Stromal cell of bone marrow (primary cell): ENCODE results near the gene WWOX.
A peak's percentile ranks its signal among the peaks of the same experiment; 100 is the strongest.

ENCODE experiments used
- DNase-seq: peaks from one replicate; pipeline ENCODE4 v3.0.0-alpha.2; 2012; ENCODE audit warnings: low read depth

The WWOX gene

DNA sequence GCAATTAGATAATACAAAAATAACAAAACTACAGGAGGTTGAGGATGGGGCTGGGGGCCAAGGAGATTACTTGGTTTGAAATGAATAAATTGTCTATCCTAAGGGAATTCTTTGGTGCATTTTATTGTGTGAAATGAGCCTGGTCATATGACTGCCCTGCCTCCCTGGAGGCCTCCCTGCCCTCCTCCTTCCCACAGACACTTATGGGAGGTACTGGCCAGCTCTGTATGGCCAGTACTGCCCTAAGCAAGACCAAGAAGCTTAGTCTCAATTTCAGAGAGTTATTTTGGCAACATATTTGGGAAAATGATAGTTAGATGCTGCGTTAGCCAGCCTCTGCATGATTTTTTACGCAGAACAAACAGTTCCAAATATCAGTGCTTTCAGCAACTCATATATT lies 511.9 kb downstream of the WWOX start:
- no peak for DNase-seq

DNA sequence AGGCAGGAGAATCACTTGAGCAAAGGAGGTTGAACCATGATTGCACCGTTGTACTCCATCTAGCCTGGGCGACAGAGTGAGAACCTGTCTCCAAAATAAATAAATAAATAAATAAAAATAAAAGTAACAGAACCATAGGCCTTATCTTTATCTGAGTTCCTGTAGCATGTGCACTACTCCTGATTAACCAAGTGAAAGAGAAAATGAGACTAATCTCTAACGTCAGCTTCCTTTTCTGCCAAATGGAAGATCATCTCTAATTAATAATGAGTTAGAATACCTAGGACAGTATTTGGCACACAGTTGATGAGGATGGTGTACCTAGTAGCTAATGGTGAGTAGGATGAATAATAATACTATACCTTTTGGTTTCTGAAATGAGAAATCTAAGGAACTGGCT lies 520.4 kb downstream of the WWOX start:
- DNase-seq, result no peak

- no peak for DNase-seq
These were observed 520.8 kb downstream of the WWOX start for GRCh38 chr16:78620291-78620690.

GRCh38 chr16:78623796-78624195 lies 524.3 kb downstream of the WWOX start:
- DNase-seq, result no peak

DNA sequence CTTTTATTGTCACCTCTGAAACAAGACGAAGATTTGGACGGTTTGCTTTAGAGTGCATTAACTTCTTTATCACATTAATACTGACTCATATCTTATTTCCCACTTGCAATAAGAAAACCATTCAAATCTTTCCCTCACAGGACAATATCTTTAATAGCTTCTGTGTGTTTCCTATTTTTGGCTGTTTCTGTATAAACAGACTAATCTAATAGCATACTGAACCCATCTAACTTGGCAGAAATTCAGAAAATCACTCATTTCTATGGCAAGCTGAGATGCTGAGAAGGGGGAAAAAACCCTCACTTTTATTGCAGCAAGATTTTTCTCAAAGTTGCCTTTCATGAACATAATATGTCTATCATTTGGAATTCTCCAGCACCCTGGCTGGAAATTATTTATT lies 524.9 kb downstream of the WWOX start:
- DNase-seq, result no peak

DNA sequence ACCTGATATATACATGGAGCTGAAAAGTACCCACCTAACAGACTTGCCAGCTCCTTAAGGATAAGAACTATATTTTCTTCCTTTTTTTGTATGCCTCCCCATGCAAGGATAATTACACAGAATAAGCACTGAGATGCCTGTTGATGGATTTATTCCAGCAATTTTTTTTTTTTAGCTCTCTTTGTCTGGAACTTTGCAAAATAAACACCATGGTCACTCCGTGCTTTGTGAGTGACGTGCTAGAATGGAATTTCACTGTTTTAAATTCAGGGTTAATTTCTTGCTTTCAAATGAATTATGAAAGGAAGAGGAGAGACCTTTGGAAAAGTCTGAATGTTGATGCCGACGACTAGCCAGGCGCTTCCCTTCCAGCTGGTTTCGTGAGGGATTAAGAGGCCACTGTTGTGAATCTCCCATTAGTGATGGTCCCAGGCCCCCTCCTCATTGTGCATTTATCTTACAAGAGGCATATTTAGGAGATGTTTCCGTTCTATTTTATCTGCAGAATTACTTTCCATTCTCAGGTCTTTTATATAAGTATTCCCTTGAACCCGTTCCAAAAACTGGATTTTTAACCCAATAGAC lies 529.1 kb downstream of the WWOX start:
- peak; percentile 47 for DNase-seq

DNA sequence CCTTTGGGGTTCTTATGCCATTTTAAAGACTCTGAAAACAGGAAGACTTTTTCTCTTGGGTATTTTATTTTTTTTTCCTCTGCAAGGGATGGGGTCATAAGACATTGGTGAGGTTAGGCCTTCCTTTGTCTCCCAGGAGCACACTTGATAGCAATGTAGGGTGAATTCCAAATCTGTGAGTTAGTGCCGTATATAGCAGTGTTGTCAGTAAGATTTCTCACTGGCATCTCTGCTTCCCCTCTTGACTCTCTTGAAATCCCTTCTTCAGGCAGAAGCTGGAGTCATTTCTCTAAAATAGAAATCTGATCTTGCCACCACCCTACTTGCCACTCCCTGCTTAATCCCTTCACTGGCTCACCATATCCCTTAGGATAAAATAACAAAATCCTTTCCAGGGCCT lies 529.7 kb downstream of the WWOX start:
- peak; percentile 40 for DNase-seq

DNA sequence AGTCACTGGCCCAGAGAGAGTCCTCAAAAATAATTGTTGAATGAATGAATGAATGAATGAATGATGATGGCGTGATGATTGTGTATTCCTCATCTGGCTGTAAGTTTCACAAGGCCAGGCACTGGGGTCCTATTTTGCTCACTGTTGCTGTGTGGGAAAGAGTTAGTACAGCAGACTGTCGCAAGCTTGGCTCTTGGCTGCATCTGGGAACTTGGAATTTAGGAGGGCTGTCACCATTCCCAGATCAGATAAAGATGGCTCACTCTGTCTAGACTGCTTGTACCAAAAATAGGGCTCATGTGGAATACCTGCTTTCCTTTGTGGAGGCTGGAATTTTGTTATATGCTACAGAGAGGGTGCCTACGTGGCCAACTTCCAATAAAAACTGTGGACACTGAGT lies 530.6 kb downstream of the WWOX start:
- DNase-seq, result no peak

DNA sequence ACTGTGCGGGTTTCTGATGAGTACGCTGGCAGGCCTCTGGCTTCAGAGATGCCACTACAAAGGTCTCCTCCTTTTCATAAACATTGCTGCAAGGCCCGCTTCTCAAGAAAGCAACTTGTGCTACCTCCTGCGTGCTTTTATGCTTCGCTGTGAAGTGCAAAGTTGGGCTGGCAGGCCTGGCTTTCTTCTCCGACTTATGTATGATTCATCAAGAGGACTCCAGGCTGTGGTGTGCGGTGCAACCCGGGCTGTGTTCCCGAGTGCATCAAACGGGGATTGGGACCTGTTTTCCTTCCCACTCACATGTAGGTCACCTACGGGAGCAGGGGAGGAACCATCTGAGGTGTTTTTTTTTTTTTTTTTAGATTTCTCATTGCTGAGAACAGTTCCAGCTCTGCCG lies 534.1 kb downstream of the WWOX start:
- DNase-seq, result no peak

GRCh38 chr16:78635807-78636206 lies 536.4 kb downstream of the WWOX start:
- DNase-seq, result no peak

- no peak for DNase-seq
These were observed 538.9 kb downstream of the WWOX start for GRCh38 chr16:78638371-78638770.

GRCh38 chr16:78639775-78640174 lies 540.3 kb downstream of the WWOX start:
- no peak for DNase-seq

DNA sequence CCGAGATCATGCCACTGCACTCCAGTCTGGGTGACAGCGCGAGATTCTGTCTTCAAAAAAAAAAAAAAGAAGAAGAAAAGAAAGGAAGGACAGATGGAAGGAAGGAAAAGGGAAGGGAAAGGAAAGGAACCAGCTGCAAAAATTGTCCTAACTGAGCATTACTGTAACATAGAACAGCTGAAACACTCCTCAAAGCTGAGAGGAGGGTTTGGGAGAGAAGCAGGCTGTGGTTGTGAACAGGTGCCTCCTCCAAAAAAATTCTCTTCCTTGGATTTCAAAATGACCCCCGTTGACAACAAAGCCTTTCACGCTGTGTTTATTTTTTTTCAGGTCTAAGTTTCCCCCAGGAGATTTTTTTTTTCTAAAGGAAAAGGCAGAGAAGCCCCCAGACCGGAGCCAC lies 541.4 kb downstream of the WWOX start:
- DNase-seq, result no peak

DNA sequence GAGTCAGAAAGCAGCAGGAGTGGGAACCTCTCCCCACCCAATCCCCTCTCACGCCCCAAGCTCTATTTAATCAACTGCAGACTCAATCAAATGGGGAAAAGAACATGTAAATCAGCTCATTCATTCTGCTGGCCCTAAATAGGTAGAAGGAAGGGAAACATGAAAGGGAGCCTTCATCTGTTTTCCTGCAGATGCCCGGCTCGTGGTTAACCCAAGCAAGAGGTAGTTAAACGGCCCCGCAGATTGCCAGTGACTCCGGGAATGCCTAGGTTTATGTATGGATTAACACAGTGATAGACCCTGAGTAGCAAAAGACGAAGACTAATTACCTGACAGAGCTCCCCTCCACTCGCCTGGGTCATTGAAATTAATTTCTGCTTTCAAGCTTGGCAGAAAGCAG lies 542.0 kb downstream of the WWOX start:
- no peak for DNase-seq

DNA sequence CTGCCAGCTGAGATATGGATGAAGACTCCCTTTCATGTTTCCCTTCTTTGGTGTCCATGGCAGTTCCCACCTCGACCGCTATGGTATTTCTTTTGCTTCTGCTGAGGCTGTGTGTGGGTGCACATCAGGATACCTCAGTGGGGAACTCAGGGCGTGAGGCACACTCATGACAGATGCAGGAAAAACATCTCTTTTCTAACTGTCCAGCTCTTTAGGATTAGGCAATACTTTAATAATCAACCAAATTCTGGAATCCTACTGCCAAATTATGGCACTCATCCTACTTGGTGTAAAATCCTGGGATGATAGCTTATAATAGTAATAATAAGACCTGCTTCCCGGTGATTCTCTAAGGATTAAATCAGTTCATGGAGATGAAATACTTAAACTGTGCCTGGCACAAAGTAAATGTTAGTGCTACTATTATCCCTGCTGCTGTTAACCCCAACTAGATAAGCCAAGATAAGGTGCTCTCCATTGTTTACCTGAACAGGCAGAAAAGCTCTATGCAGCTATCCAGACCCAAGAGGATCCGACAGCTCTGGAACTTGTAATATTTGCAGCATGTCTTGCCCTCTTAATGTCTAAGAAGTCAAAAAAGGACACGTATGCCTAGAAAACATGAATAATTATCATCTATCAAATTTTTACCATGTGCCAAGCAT lies 543.3 kb downstream of the WWOX start:
- no peak for DNase-seq

- no peak for DNase-seq
These were observed 546.2 kb downstream of the WWOX start for GRCh38 chr16:78645657-78646056.

- peak; percentile 13 for DNase-seq
These were observed 547.6 kb downstream of the WWOX start for GRCh38 chr16:78647019-78647418.

- DNase-seq, result no peak
These were observed 548.0 kb downstream of the WWOX start for GRCh38 chr16:78647491-78647890.

DNA sequence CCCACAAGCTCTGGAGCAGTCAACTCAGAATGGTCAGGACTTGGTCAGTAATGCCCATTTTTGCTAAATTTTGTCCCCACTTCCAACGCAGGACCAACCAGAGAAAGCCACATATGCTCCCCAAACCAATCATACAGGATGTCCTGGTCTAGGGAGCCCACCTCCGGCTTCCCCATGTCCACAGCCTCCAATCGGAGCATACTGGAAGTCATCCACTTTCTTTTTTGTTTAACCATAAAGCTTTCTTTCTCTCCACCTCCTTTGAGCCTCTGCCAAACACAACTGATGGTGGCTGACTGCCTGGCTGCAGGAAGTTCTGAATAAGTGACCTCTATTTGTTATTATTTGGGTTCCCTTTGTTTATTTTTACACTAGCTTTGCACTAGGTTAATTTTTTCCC lies 549.1 kb downstream of the WWOX start:
- DNase-seq, result peak; percentile 49

- DNase-seq, result no peak
These were observed 551.1 kb downstream of the WWOX start for GRCh38 chr16:78650339-78651074.

- no peak for DNase-seq
These were observed 555.5 kb downstream of the WWOX start for GRCh38 chr16:78654929-78655328.

- no peak for DNase-seq
These were observed 556.1 kb downstream of the WWOX start for GRCh38 chr16:78655331-78656113.

GRCh38 chr16:78656887-78657286 lies 557.4 kb downstream of the WWOX start:
- DNase-seq, result no peak
